ENCODE results near the gene SKAP1. TPM values are rescaled to one million over a fixed set of nuclear protein-coding genes. Genes with fewer than 3 reads are reported as not detected.

Gene SKAP1
- total and polyA plus RNA-seq, 5 donors from 2014 or later: 196 to 554 (median 373) TPM

- DNase-seq: no peak
- ATAC-seq (ENCODE audit: low read depth in 2 of 2): no peak
- H3K36me3 Mint-ChIP-seq: peaks cover 32% of the 10 kb centered on the region
These were observed 151.1 kb downstream of the SKAP1 start for GRCh38 chr17:48278760-48279491.

GRCh38 chr17:48276776-48277175 lies 153.2 kb downstream of the SKAP1 start:
- Mint-ChIP-seq H3K4me3 (no peak overlapping the region), H3K27me3 (no peaks in the 10 kb centered on the region), H3K9me3 (no peaks in the 10 kb centered on the region), H3K27ac (no peak overlapping the region), H3K36me3 (peaks cover 32% of the 10 kb centered on the region), H3K4me1 (peaks cover 19 to 23% (median 20%) of the 10 kb centered on the region in 4 donors)
- Histone ChIP-seq H3K27ac (ENCODE audit: insufficient read depth, low read length, poor library complexity, severe bottlenecking) (no peak overlapping the region), H3K4me3 (ENCODE audit: low read depth, low read length) (no peak overlapping the region), H3K36me3 (ENCODE audit: control insufficient read depth, insufficient read depth, low read length) (peaks cover 40% of the 10 kb centered on the region), H3K4me1 (ENCODE audit: control insufficient read depth, insufficient read depth, low read length, poor library complexity, severe bottlenecking) (no peaks in the 10 kb centered on the region), H3K27me3 (ENCODE audit: control insufficient read depth, insufficient read depth, low read length) (no peaks in the 10 kb centered on the region), H3K9me3 (ENCODE audit: control insufficient read depth in 2 of 2, low read length in 2 of 2) (no peaks in the 10 kb centered on the region)
- ATAC-seq (ENCODE audit: low read depth in 2 of 2) (no peak), DNase-seq (no peak)

More at GRCh38 chr17:48278760-48279491, 151.1 kb downstream of the SKAP1 start:
- Histone ChIP-seq H3K36me3 (ENCODE audit: control insufficient read depth, insufficient read depth, low read length) (peaks cover 40% of the 10 kb centered on the region), H3K9me3 (ENCODE audit: control insufficient read depth in 2 of 2, low read length in 2 of 2) (no peaks in the 10 kb centered on the region), H3K4me3 (ENCODE audit: low read depth, low read length) (no peak overlapping the region), H3K27ac (ENCODE audit: insufficient read depth, low read length, poor library complexity, severe bottlenecking) (no peak overlapping the region), H3K27me3 (ENCODE audit: control insufficient read depth, insufficient read depth, low read length) (no peaks in the 10 kb centered on the region), H3K4me1 (ENCODE audit: control insufficient read depth, insufficient read depth, low read length, poor library complexity, severe bottlenecking) (no peaks in the 10 kb centered on the region)
- Mint-ChIP-seq H3K4me3 (no peak overlapping the region), H3K9me3 (no peaks in the 10 kb centered on the region), H3K27ac (peak overlapping the region; percentile 4 to 84 (median 48)), H3K27me3 (no peaks in the 10 kb centered on the region), H3K4me1 (peaks cover 21 to 30% (median 24%) of the 10 kb centered on the region in 4 donors)

- DNase-seq: no peak
- no peaks in the 10 kb centered on the region for H3K27me3 Mint-ChIP-seq
- H3K4me3 Mint-ChIP-seq: no peak overlapping the region
- no peak overlapping the region for H3K27ac ChIP-seq (ENCODE audit: insufficient read depth, low read length, poor library complexity, severe bottlenecking)
- peaks cover 11 to 22% (median 16%) of the 10 kb centered on the region in 4 donors for H3K4me1 Mint-ChIP-seq
- H3K9me3 Mint-ChIP-seq: no peaks in the 10 kb centered on the region
- no peak overlapping the region for H3K27ac Mint-ChIP-seq
- peaks cover 14% of the 10 kb centered on the region for H3K36me3 ChIP-seq (ENCODE audit: control insufficient read depth, insufficient read depth, low read length)
- no peaks in the 10 kb centered on the region for H3K4me1 ChIP-seq (ENCODE audit: control insufficient read depth, insufficient read depth, low read length, poor library complexity, severe bottlenecking)
- no peaks in the 10 kb centered on the region for H3K27me3 ChIP-seq (ENCODE audit: control insufficient read depth, insufficient read depth, low read length)
- H3K36me3 Mint-ChIP-seq: peaks cover 12% of the 10 kb centered on the region
- ATAC-seq (ENCODE audit: low read depth in 2 of 2): no peak
- no peaks in the 10 kb centered on the region for H3K9me3 ChIP-seq (ENCODE audit: control insufficient read depth in 2 of 2, low read length in 2 of 2)
- no peak overlapping the region for H3K4me3 ChIP-seq (ENCODE audit: low read depth, low read length)
These were observed 159.1 kb downstream of the SKAP1 start for GRCh38 chr17:48270899-48271298.

GRCh38 chr17:48269209-48269608 lies 160.8 kb downstream of the SKAP1 start:
- no peak overlapping the region for H3K4me3 Mint-ChIP-seq
- no peaks in the 10 kb centered on the region for H3K36me3 Mint-ChIP-seq
- Histone ChIP-seq H3K4me3 (ENCODE audit: low read depth, low read length) (no peak overlapping the region), H3K27me3 (ENCODE audit: control insufficient read depth, insufficient read depth, low read length) (no peaks in the 10 kb centered on the region), H3K27ac (ENCODE audit: insufficient read depth, low read length, poor library complexity, severe bottlenecking) (no peak overlapping the region), H3K9me3 (ENCODE audit: control insufficient read depth in 2 of 2, low read length in 2 of 2) (no peaks in the 10 kb centered on the region), H3K4me1 (ENCODE audit: control insufficient read depth, insufficient read depth, low read length, poor library complexity, severe bottlenecking) (no peaks in the 10 kb centered on the region), H3K36me3 (ENCODE audit: control insufficient read depth, insufficient read depth, low read length) (peaks cover 3% of the 10 kb centered on the region)
- H3K9me3 Mint-ChIP-seq: no peaks in the 10 kb centered on the region
- peaks cover 5 to 24% (median 17%) of the 10 kb centered on the region in 4 donors for H3K4me1 Mint-ChIP-seq
- no peak for ATAC-seq (ENCODE audit: low read depth in 2 of 2)
- H3K27ac Mint-ChIP-seq: no peak overlapping the region
- no peak for DNase-seq
- no peaks in the 10 kb centered on the region for H3K27me3 Mint-ChIP-seq

- ATAC-seq (ENCODE audit: low read depth in 2 of 2): no peak
- no peaks in the 10 kb centered on the region for H3K9me3 ChIP-seq (ENCODE audit: control insufficient read depth in 2 of 2, low read length in 2 of 2)
- H3K4me1 ChIP-seq (ENCODE audit: control insufficient read depth, insufficient read depth, low read length, poor library complexity, severe bottlenecking): no peaks in the 10 kb centered on the region
- Mint-ChIP-seq H3K36me3 (peaks cover 10% of the 10 kb centered on the region), H3K4me3 (peak overlapping the region in 1 of 4 donors; percentile 71), H3K27ac (peak overlapping the region in 1 of 3 donors; percentile 18), H3K4me1 (peaks cover 16 to 40% (median 27%) of the 10 kb centered on the region in 4 donors), H3K27me3 (no peaks in the 10 kb centered on the region), H3K9me3 (no peaks in the 10 kb centered on the region)
- H3K27me3 ChIP-seq (ENCODE audit: control insufficient read depth, insufficient read depth, low read length): no peaks in the 10 kb centered on the region
- DNase-seq: no peak
- H3K36me3 ChIP-seq (ENCODE audit: control insufficient read depth, insufficient read depth, low read length): peaks cover 17% of the 10 kb centered on the region
- H3K27ac ChIP-seq (ENCODE audit: insufficient read depth, low read length, poor library complexity, severe bottlenecking): no peak overlapping the region
- no peak overlapping the region for H3K4me3 ChIP-seq (ENCODE audit: low read depth, low read length)
These were observed 166.3 kb downstream of the SKAP1 start for GRCh38 chr17:48263731-48264035.

GRCh38 chr17:48262982-48263730 lies 166.9 kb downstream of the SKAP1 start:
- Histone ChIP-seq H3K36me3 (ENCODE audit: control insufficient read depth, insufficient read depth, low read length) (peaks cover 17% of the 10 kb centered on the region), H3K27me3 (ENCODE audit: control insufficient read depth, insufficient read depth, low read length) (no peaks in the 10 kb centered on the region), H3K4me1 (ENCODE audit: control insufficient read depth, insufficient read depth, low read length, poor library complexity, severe bottlenecking) (no peaks in the 10 kb centered on the region), H3K9me3 (ENCODE audit: control insufficient read depth in 2 of 2, low read length in 2 of 2) (no peaks in the 10 kb centered on the region), H3K27ac (ENCODE audit: insufficient read depth, low read length, poor library complexity, severe bottlenecking) (no peak overlapping the region), H3K4me3 (ENCODE audit: low read depth, low read length) (no peak overlapping the region)
- Mint-ChIP-seq H3K27ac (no peak overlapping the region), H3K4me3 (peak overlapping the region in 1 of 4 donors; percentile 71), H3K9me3 (no peaks in the 10 kb centered on the region), H3K4me1 (peaks cover 20 to 39% (median 26%) of the 10 kb centered on the region in 4 donors), H3K36me3 (peaks cover 10% of the 10 kb centered on the region), H3K27me3 (no peaks in the 10 kb centered on the region)
- no peak for ATAC-seq (ENCODE audit: low read depth in 2 of 2)
- peak in 1 of 3 donors; percentile 28 for DNase-seq

GRCh38 chr17:48261297-48261880 lies 168.6 kb downstream of the SKAP1 start:
- Mint-ChIP-seq H3K4me1 (peaks cover 23 to 33% (median 28%) of the 10 kb centered on the region in 4 donors), H3K36me3 (peaks cover 10% of the 10 kb centered on the region), H3K4me3 (no peak overlapping the region), H3K27ac (peak overlapping the region in 1 of 3 donors; percentile 34), H3K27me3 (no peaks in the 10 kb centered on the region), H3K9me3 (no peaks in the 10 kb centered on the region)
- Histone ChIP-seq H3K36me3 (ENCODE audit: control insufficient read depth, insufficient read depth, low read length) (peaks cover 26% of the 10 kb centered on the region), H3K27me3 (ENCODE audit: control insufficient read depth, insufficient read depth, low read length) (no peaks in the 10 kb centered on the region), H3K27ac (ENCODE audit: insufficient read depth, low read length, poor library complexity, severe bottlenecking) (no peak overlapping the region), H3K4me1 (ENCODE audit: control insufficient read depth, insufficient read depth, low read length, poor library complexity, severe bottlenecking) (no peaks in the 10 kb centered on the region), H3K4me3 (ENCODE audit: low read depth, low read length) (no peak overlapping the region), H3K9me3 (ENCODE audit: control insufficient read depth in 2 of 2, low read length in 2 of 2) (no peaks in the 10 kb centered on the region)
- no peak for ATAC-seq (ENCODE audit: low read depth in 2 of 2)
- no peak for DNase-seq

Data from CD4-positive, CD25-positive, alpha-beta regulatory T cell (primary cell).